DND-41 (cell line): ENCODE data around the gene ABLIM1.

Experiments
- EZH2 ChIP-seq: IDR thresholded peaks from 3 replicates; pipeline ENCODE4 v1.6.1; 2012; ENCODE audit warnings: borderline replicate concordance, low read depth, mild to moderate bottlenecking, moderate library complexity, low read length, inconsistent platforms; ENCODE audit not compliant: severe bottlenecking
- TF ChIP-seq, protein P1 (sequence below): IDR thresholded peaks from 2 replicates; pipeline ENCODE4 v1.5.1; 2012; ENCODE audit warnings: borderline replicate concordance, low read length, moderate library complexity, mild to moderate bottlenecking; ENCODE audit not compliant: poor library complexity, severe bottlenecking; ENCODE audit errors: extremely low read depth

DNA sequence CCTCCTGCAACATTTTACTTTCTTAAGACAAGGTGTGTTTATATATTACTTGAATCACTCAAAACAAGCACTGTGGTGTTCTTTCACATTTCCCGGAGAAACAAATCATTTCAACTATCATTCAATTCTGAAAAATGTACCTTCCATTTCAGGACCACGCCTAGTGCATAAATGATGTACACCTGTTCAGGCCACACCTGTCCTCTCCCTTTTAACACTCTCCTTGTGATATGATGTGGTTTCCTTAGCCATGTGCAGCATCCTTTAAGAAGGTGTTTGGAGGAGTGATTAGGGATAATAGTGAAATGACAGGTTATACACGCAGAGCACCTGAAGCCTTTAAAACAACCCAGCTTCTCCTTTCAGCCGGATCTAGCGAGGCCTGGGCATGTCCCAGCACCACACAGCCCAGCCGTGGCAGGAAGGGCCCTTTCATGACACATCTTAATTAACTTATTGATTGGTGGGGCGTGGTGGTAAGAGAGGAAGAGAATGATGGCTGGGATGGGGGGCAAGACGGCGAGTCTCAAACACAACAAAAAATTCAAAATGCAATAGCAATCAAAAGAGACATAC, 26.9 kb downstream of the ABLIM1 start:
- TF ChIP-seq, protein P1, sequence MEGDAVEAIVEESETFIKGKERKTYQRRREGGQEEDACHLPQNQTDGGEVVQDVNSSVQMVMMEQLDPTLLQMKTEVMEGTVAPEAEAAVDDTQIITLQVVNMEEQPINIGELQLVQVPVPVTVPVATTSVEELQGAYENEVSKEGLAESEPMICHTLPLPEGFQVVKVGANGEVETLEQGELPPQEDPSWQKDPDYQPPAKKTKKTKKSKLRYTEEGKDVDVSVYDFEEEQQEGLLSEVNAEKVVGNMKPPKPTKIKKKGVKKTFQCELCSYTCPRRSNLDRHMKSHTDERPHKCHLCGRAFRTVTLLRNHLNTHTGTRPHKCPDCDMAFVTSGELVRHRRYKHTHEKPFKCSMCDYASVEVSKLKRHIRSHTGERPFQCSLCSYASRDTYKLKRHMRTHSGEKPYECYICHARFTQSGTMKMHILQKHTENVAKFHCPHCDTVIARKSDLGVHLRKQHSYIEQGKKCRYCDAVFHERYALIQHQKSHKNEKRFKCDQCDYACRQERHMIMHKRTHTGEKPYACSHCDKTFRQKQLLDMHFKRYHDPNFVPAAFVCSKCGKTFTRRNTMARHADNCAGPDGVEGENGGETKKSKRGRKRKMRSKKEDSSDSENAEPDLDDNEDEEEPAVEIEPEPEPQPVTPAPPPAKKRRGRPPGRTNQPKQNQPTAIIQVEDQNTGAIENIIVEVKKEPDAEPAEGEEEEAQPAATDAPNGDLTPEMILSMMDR: no peak
- no peak for TF ChIP-seq EZH2
